ENCODE measurements around the gene ZNF664. TPM values are rescaled to one million over a fixed set of nuclear protein-coding genes. Genes with fewer than 3 reads are reported as not detected.

ZNF664 gene
- polyA plus RNA-seq, 1 donor from 2014 or later = 146 TPM

DNA sequence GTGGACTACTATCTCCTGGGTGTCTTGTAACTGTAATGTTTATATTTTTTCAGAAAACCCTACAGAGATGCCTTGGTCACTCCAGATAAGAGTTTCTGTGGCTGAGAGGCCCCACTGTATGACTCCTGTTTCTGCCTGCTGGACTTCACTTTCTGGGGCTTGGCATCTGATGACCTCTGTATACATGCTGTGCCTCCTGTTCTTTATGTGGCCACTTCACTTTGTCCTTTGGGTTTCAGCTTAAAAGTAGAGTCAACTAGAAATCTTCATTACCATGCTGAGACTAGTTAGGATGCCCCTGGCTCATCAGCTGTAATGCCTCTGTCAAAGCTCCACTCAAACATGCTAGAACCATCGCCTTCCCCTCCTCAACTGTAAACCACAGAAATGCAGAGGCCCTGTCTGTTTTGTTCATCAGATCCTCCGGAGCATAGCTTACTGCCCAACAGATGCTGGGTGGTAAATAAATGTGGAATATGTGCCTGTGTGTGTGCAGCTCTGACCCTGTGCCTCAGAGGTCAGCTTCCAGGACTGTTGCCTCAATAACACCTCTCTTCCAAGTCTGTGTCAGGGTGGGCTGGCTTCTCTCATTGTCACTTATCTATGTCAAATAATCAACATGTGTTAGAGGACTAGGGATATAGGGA is 25.5 kb downstream of the ZNF664 start:
- H3K9ac ChIP-seq (ENCODE audit: low read length) = no peak overlapping the region
- H3K79me2 ChIP-seq (replicated peaks; ENCODE audit: insufficient read depth, low read length) = peaks cover 57% of the 10 kb centered on the region
- no peak overlapping the region for H3K4me3 ChIP-seq (ENCODE audit: low read length)
- no peaks in the 10 kb centered on the region for H3K9me3 ChIP-seq (ENCODE audit: low read length)
- no peak overlapping the region for H3K27ac ChIP-seq (ENCODE audit: low read length)
- no peak overlapping the region for H2AFZ ChIP-seq (ENCODE audit: low read depth, low read length)
- no peaks in the 10 kb centered on the region for H3F3A ChIP-seq (ENCODE audit: insufficient read depth, low read length, poor library complexity, severe bottlenecking)
- no peak overlapping the region for H3K4me2 ChIP-seq (ENCODE audit: low read length)
- no peaks in the 10 kb centered on the region for H3K9me2 ChIP-seq (ENCODE audit: insufficient read depth, low read length)
- H3K27me3 ChIP-seq (ENCODE audit: insufficient read depth, low read depth, low read length) = no peaks in the 10 kb centered on the region
- H3K36me3 ChIP-seq (ENCODE audit: insufficient read depth, low read length) = peaks cover 11% of the 10 kb centered on the region
- TF ChIP-seq EP300 (conservative IDR thresholded peaks at IDR 0.05; ENCODE audit: poor library complexity, severe bottlenecking) (no peak), MXI1 (conservative IDR thresholded peaks at IDR 0.05; ENCODE audit: poor library complexity, severe bottlenecking) (no peak), CTCF (IDR thresholded peaks at IDR 0.05; ENCODE audit: poor library complexity, severe bottlenecking) (no peak), POLR2AphosphoS5 (IDR thresholded peaks at IDR 0.05) (no peak)
- peaks cover 6% of the 10 kb centered on the region for H4K20me1 ChIP-seq (ENCODE audit: insufficient read depth)

DNA sequence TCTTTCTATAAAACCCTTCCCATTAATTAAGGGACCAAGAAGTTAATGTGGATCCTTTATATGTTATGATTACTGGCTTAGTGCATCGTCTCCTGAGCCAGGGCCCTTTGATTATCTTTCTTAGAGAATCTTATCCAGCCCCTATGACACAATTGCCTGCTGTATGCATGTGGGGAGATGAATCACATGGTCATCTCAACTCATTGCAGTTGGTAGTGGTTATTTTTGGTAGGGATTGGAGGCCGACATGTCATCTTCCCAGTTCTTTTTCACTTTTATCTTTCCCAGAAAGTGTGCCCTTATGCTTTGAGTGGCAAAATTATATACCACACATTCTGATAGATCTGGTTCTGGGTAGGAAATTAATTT is 26.0 kb downstream of the ZNF664 start:
- H3K79me2 ChIP-seq (replicated peaks; ENCODE audit: insufficient read depth, low read length) = peaks cover 52% of the 10 kb centered on the region
- H3K9me3 ChIP-seq (ENCODE audit: low read length) = no peaks in the 10 kb centered on the region
- H3F3A ChIP-seq (ENCODE audit: insufficient read depth, low read length, poor library complexity, severe bottlenecking) = no peaks in the 10 kb centered on the region
- no peak overlapping the region for H3K4me3 ChIP-seq (ENCODE audit: low read length)
- TF ChIP-seq MXI1 (conservative IDR thresholded peaks at IDR 0.05; ENCODE audit: poor library complexity, severe bottlenecking) = no peak
- TF ChIP-seq SMC3 (conservative IDR thresholded peaks at IDR 0.05; ENCODE audit: poor library complexity) = no peak
- no peak for TF ChIP-seq RAD21 (conservative IDR thresholded peaks at IDR 0.05)
- TF ChIP-seq EP300 (conservative IDR thresholded peaks at IDR 0.05; ENCODE audit: poor library complexity, severe bottlenecking) = no peak
- no peak for TF ChIP-seq TAF1 (IDR thresholded peaks at IDR 0.05; ENCODE audit: low read depth)
- no peak for TF ChIP-seq CTCF (IDR thresholded peaks at IDR 0.05; ENCODE audit: poor library complexity, severe bottlenecking)
- TF ChIP-seq, protein P1, sequence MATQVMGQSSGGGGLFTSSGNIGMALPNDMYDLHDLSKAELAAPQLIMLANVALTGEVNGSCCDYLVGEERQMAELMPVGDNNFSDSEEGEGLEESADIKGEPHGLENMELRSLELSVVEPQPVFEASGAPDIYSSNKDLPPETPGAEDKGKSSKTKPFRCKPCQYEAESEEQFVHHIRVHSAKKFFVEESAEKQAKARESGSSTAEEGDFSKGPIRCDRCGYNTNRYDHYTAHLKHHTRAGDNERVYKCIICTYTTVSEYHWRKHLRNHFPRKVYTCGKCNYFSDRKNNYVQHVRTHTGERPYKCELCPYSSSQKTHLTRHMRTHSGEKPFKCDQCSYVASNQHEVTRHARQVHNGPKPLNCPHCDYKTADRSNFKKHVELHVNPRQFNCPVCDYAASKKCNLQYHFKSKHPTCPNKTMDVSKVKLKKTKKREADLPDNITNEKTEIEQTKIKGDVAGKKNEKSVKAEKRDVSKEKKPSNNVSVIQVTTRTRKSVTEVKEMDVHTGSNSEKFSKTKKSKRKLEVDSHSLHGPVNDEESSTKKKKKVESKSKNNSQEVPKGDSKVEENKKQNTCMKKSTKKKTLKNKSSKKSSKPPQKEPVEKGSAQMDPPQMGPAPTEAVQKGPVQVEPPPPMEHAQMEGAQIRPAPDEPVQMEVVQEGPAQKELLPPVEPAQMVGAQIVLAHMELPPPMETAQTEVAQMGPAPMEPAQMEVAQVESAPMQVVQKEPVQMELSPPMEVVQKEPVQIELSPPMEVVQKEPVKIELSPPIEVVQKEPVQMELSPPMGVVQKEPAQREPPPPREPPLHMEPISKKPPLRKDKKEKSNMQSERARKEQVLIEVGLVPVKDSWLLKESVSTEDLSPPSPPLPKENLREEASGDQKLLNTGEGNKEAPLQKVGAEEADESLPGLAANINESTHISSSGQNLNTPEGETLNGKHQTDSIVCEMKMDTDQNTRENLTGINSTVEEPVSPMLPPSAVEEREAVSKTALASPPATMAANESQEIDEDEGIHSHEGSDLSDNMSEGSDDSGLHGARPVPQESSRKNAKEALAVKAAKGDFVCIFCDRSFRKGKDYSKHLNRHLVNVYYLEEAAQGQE (IDR thresholded peaks at IDR 0.05; ENCODE audit: borderline replicate concordance) = no peak
- no peak for TF ChIP-seq EZH2 (IDR thresholded peaks at IDR 0.05; ENCODE audit: borderline replicate concordance, insufficient read depth, low read length, poor library complexity, severe bottlenecking)
- no peak for TF ChIP-seq POLR2AphosphoS5 (IDR thresholded peaks at IDR 0.05)
- no peaks in the 10 kb centered on the region for H3K9me2 ChIP-seq (ENCODE audit: insufficient read depth, low read length)
- no peak overlapping the region for H3K27ac ChIP-seq (ENCODE audit: low read length)
- no peak overlapping the region for H3K9ac ChIP-seq (ENCODE audit: low read length)
- peaks cover 6% of the 10 kb centered on the region for H4K20me1 ChIP-seq (ENCODE audit: insufficient read depth)
- H3K36me3 ChIP-seq (ENCODE audit: insufficient read depth, low read length) = peaks cover 11% of the 10 kb centered on the region
- no peak overlapping the region for H3K4me2 ChIP-seq (ENCODE audit: low read length)
- no peak overlapping the region for H2AFZ ChIP-seq (ENCODE audit: low read depth, low read length)
- H3K27me3 ChIP-seq (ENCODE audit: insufficient read depth, low read depth, low read length) = no peaks in the 10 kb centered on the region
